GM12878 (cell line): Measurements from ENCODE around the gene HSF5. TPM values are rescaled to one million over a fixed set of nuclear protein-coding genes. Genes with fewer than 3 reads are reported as not detected.

ENCODE experiments used
- ATAC-seq: fragments of 200-7000 bp; cut with Tn5 transposase; 3 replicates; pipeline ENCODE4 v1.9.1; 2020; ENCODE audit warnings: mild to moderate bottlenecking, moderate library complexity
- BruUV-seq: library from RNA; stranded (reverse); fragments of 400-500 nt; replicated peaks from 2 replicates; lab custom pipeline; 2021; lab: Mats Ljungman, UMichigan
- CTCF ChIA-PET: fragments of 300-600 bp; sonication (Branson Sonifier 250); formaldehyde crosslinking; extraction: SDS; loops from one replicate; lab custom pipeline; 2021; ENCODE audit warnings: inconsistent platforms; lab: Yijun Ruan, JAX
- POLR2A ChIA-PET: fragments of 350-600 bp; formaldehyde crosslinking; extraction: SDS; loops from one replicate; lab custom pipeline; 2021; ENCODE audit warnings: inconsistent platforms; lab: Charles Lee
- RAD21 ChIA-PET: fragments of 300-600 bp; sonication (Branson Sonifier 250); formaldehyde crosslinking; loops from one replicate; lab custom pipeline; 2023; ENCODE audit warnings: antibody characterized with exemption; ENCODE audit not compliant: unreplicated experiment; lab: Charles Lee
- SMC1A ChIA-PET: fragments of 300-600 bp; sonication (Branson Sonifier 250); formaldehyde crosslinking; loops from one replicate; lab custom pipeline; 2023; ENCODE audit not compliant: unreplicated experiment, uncharacterized antibody; lab: Charles Lee
- DNase-seq: peaks from one replicate; pipeline ENCODE4 v3.0.0-alpha.2; 2011; ENCODE audit warnings: low read depth, low spot score
- FAIRE-seq: peaks from 3 replicates; lab custom pipeline; 2011; peaks lifted over from hg19 to GRCh38; lab: Jason Lieb, UNC
- H2AFZ ChIP-seq: 2 replicates; pipeline ENCODE4 v1.6.0; 2011; ENCODE audit warnings: low read depth, low read length, control low read depth; ENCODE audit not compliant: control insufficient read depth
- H3K27ac ChIP-seq: 2 replicates; pipeline ENCODE4 v1.5.1; 2011; ENCODE audit warnings: control low read depth; ENCODE audit not compliant: control insufficient read depth, insufficient read depth
- H3K27me3 ChIP-seq, 2 experiments: replicated peaks in 1 of 2; 2 replicates each; pipeline versions ENCODE4 v1.6.0 to v1.6.1; 2011; ENCODE audit warnings: low read length in 1 of 2; ENCODE audit not compliant: control insufficient read depth in 2 of 2, insufficient read depth in 2 of 2
- H3K36me3 ChIP-seq, 2 experiments: 2 replicates each; pipeline ENCODE4 v1.5.1; 2011; ENCODE audit warnings: low read length in 1 of 2; ENCODE audit not compliant: control insufficient read depth in 2 of 2, insufficient read depth in 2 of 2
- H3K4me1 ChIP-seq: 2 replicates; pipeline ENCODE4 v1.6.1; 2011; ENCODE audit warnings: mild to moderate bottlenecking, low read length, moderate library complexity, mixed read lengths; ENCODE audit not compliant: control insufficient read depth, insufficient read depth
- H3K4me2 ChIP-seq: 2 replicates; pipeline ENCODE4 v1.6.0; 2011; ENCODE audit warnings: control low read depth; ENCODE audit not compliant: control insufficient read depth, insufficient read depth
- H3K4me3 ChIP-seq: fragments of 200-600 bp; sonication (generic); 2 replicates; pipeline ENCODE4 v1.5.1; 2016
- H3K79me2 ChIP-seq: 2 replicates; pipeline ENCODE4 v1.6.0; 2011; ENCODE audit warnings: low read length; ENCODE audit not compliant: control insufficient read depth, insufficient read depth
- H3K9ac ChIP-seq: 2 replicates; pipeline ENCODE4 v1.8.0; 2011; ENCODE audit warnings: low read length, control low read depth, mixed read lengths; ENCODE audit not compliant: control insufficient read depth, insufficient read depth
- H3K9me3 ChIP-seq: replicated peaks from 3 replicates; pipeline ENCODE4 v1.5.1; 2011; ENCODE audit warnings: mild to moderate bottlenecking, low read length; ENCODE audit not compliant: control insufficient read depth, insufficient read depth
- H4K20me1 ChIP-seq: 2 replicates; pipeline ENCODE4 v1.6.0; 2011; ENCODE audit not compliant: control insufficient read depth, insufficient read depth
- BCL3 ChIP-seq: IDR thresholded peaks from 2 replicates; pipeline ENCODE4 v1.6.1; 2011; ENCODE audit warnings: borderline replicate concordance, low read depth, mild to moderate bottlenecking, moderate library complexity, low read length; ENCODE audit not compliant: insufficient read depth, poor library complexity, severe bottlenecking
- EP300 ChIP-seq, 2 experiments: fragments of 150-350 bp in 1 of 2; IDR thresholded peaks; 2 replicates each; pipeline ENCODE4 v1.6.1; 2011 to 2012; ENCODE audit warnings: low read depth in 2 of 2, low read length in 2 of 2, borderline replicate concordance in 1 of 2, improper control_type of control experiment in 1 of 2, inconsistent platforms in 1 of 2; ENCODE audit not compliant: control insufficient read depth in 1 of 2
- KLF5 ChIP-seq: fragments of 450-650 bp; IDR thresholded peaks from 2 replicates; pipeline ENCODE4 v1.6.1; 2014; ENCODE audit warnings: mild to moderate bottlenecking; ENCODE audit not compliant: partially characterized antibody
- MXI1 ChIP-seq: fragments of 150-350 bp; IDR thresholded peaks from 2 replicates; pipeline ENCODE4 v1.6.1; 2011; ENCODE audit warnings: low read depth, mild to moderate bottlenecking, inconsistent platforms, low read length, improper control_type of control experiment
- NFYB ChIP-seq: IDR thresholded peaks from 2 replicates; pipeline ENCODE4 v1.6.1; 2011; ENCODE audit warnings: low read depth, mild to moderate bottlenecking, low read length, improper control_type of control experiment, moderate library complexity; ENCODE audit not compliant: insufficient read depth
- PKNOX1 ChIP-seq: fragments of 450-650 bp; IDR thresholded peaks from 2 replicates; pipeline ENCODE4 v1.6.1; 2016; ENCODE audit warnings: mild to moderate bottlenecking
- RFX5 ChIP-seq: IDR thresholded peaks from 2 replicates; pipeline ENCODE4 v1.6.1; 2011; ENCODE audit warnings: low read depth, low read length, improper control_type of control experiment
- SMAD5 ChIP-seq: IDR thresholded peaks from 2 replicates; pipeline ENCODE4 v1.6.1; 2016; ENCODE audit warnings: antibody characterized with exemption, low read depth
- YBX1 ChIP-seq: fragments of 450-650 bp; IDR thresholded peaks from 2 replicates; pipeline ENCODE4 v1.6.1; 2016; ENCODE audit warnings: antibody characterized with exemption
- ZNF217 ChIP-seq: fragments of 450-650 bp; IDR thresholded peaks from 2 replicates; pipeline ENCODE4 v1.6.1; 2017; ENCODE audit warnings: antibody characterized with exemption, mild to moderate bottlenecking
- ZNF384 ChIP-seq: IDR thresholded peaks from 2 replicates; pipeline ENCODE4 v1.6.1; 2012; ENCODE audit warnings: low read depth, mild to moderate bottlenecking, low read length, improper control_type of control experiment, borderline replicate concordance
- WGBS: methylation state at CpG from one replicate; pipeline ENCODE4 v1.1.6; 2016; ENCODE audit warnings: low lambda C conversion rate; ENCODE audit not compliant: insufficient replicate concordance, insufficient coverage; ENCODE audit errors: missing lambda C conversion rate; 5-methylcytosine and 5-hydroxymethylcytosine counted together
- in situ Hi-C: fragments of 300-500 bp; cut with MboI; formaldehyde crosslinking; loops from 9 replicates; pipeline ENCODE4 v1.14.3; 2018; ENCODE audit warnings: mixed read lengths
- intact Hi-C: fragments of 100-400 bp; cut with micrococcal nuclease; formaldehyde crosslinking; loops from one replicate; pipeline ENCODE4 v1.14.2; 2022; ENCODE audit not compliant: unreplicated experiment
- polyA plus RNA-seq, 11 experiments: library from polyadenylated mRNA; depleted of rRNA in 4 of 11; unstranded in 6 of 11; stranded (reverse) in 5 of 11; fragments of >200 nt; fragmentation: Nextera tagmentation in 4 of 11; fragmentation: Illumina TruSeq in 1 of 11; extraction: Ambion mirVana in 4 of 11; extraction: Trizol in 1 of 11; gene quantifications; 1 replicate in 1 of 11; 2 replicates in 10 of 11; pipeline versions ENCODE4 v1.2.1 to v1.2.3, GENCODE V29; 2011 to 2016; ENCODE audit warnings: inconsistent platforms in 2 of 11, missing spikeins in 2 of 11, low read depth in 1 of 11
- total RNA-seq, 4 experiments: library from RNA; depleted of rRNA in 3 of 4; stranded (reverse); fragments of >200 nt in 3 of 4; fragmentation: Illumina TruSeq in 1 of 4; extraction: Trizol in 1 of 4; gene quantifications; 2 replicates each; pipeline versions ENCODE4 v1.2.1 to v1.2.3, GENCODE V29; 2013 to 2021
- TF ChIP-seq, protein P1 (sequence below): IDR thresholded peaks from 2 replicates; pipeline ENCODE4 v1.6.1; 2012; ENCODE audit warnings: improper control_type of control experiment, low read depth, low read length; ENCODE audit not compliant: insufficient replicate concordance
- TF ChIP-seq, protein P2 (sequence below): fragments of 450-650 bp; IDR thresholded peaks from 2 replicates; pipeline ENCODE4 v1.6.1; 2018; ENCODE audit warnings: mild to moderate bottlenecking, low read depth, moderate library complexity; ENCODE audit not compliant: partially characterized antibody

Gene HSF5
- total and polyA plus RNA-seq, 10 of the 15 experiments (the other 5 are each of a cell fraction or from before 2014, with no cell fraction given): 0.02 to 0.18 (median 0.06) TPM; not detected in 4

DNA sequence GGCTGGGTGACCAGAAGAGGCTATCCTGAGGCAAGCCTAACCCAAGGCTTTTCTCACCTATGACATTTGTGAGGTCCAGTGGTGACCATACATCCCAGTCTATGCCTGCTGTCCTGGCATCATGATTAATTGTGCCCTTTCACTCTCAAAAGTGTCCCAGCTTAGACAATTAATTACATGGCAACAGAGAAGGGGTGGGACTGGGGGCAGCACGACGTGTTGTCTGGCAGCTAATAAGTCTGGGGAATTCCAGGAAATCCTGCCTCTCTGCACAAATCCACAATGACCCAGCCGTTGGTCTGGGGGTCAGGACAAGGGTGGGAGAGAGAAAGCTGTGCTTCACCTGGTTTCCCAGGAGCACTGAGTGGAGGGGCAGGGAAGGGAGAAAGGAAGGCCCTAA is 40.2 kb upstream of the HSF5 start:
- no peak overlapping the region for H3K9ac ChIP-seq
- ATAC-seq: no peak
- intact Hi-C loops: no loop called here
- H3K27me3 ChIP-seq: peaks cover 4 to 6% of the 10 kb centered on the region in 2 experiments; a peak in 3 of 4 replicates
- no peaks in the 10 kb centered on the region for H4K20me1 ChIP-seq
- H3K9me3 ChIP-seq: no peaks in the 10 kb centered on the region
- POLR2A ChIA-PET: no interaction called here
- RAD21 ChIA-PET: no interaction called here
- H3K27ac ChIP-seq: no peak overlapping the region
- SMC1A ChIA-PET: interaction anchor here (1.2 to 1.3 kb wide), 2 partner anchors 13 to 52 kb away, joined by 3 to 4 read pairs; no protein-coding TSS in a partner anchor
- DNase-seq: no peak
- CTCF ChIA-PET: interaction anchor here (1.2 to 2.3 kb wide), 3 partner anchors 49 to 476 kb away, joined by 4 to 9 read pairs (median 9); no protein-coding TSS in a partner anchor
- no peaks in the 10 kb centered on the region for H3K79me2 ChIP-seq
- H2AFZ ChIP-seq: no peak overlapping the region
- H3K36me3 ChIP-seq: no peaks in the 10 kb centered on the region
- H3K4me1 ChIP-seq: 0 out of 2 replicates have a peak, but pooled peaks cover 3% of the 10 kb centered on the region
- FAIRE-seq: no peak
- 45% methylated on average over 3 of the region's 3 CpGs for WGBS
- in situ Hi-C loops: no loop called here
- no peak overlapping the region for H3K4me3 ChIP-seq
- H3K4me2 ChIP-seq: no peak overlapping the region
- no TSS peak for BruUV-seq
- no peak for TF ChIP-seq NFYB
- TF ChIP-seq ZNF217: no peak
- no peak for TF ChIP-seq RFX5
- no peak for TF ChIP-seq BCL3
- TF ChIP-seq, protein P1, sequence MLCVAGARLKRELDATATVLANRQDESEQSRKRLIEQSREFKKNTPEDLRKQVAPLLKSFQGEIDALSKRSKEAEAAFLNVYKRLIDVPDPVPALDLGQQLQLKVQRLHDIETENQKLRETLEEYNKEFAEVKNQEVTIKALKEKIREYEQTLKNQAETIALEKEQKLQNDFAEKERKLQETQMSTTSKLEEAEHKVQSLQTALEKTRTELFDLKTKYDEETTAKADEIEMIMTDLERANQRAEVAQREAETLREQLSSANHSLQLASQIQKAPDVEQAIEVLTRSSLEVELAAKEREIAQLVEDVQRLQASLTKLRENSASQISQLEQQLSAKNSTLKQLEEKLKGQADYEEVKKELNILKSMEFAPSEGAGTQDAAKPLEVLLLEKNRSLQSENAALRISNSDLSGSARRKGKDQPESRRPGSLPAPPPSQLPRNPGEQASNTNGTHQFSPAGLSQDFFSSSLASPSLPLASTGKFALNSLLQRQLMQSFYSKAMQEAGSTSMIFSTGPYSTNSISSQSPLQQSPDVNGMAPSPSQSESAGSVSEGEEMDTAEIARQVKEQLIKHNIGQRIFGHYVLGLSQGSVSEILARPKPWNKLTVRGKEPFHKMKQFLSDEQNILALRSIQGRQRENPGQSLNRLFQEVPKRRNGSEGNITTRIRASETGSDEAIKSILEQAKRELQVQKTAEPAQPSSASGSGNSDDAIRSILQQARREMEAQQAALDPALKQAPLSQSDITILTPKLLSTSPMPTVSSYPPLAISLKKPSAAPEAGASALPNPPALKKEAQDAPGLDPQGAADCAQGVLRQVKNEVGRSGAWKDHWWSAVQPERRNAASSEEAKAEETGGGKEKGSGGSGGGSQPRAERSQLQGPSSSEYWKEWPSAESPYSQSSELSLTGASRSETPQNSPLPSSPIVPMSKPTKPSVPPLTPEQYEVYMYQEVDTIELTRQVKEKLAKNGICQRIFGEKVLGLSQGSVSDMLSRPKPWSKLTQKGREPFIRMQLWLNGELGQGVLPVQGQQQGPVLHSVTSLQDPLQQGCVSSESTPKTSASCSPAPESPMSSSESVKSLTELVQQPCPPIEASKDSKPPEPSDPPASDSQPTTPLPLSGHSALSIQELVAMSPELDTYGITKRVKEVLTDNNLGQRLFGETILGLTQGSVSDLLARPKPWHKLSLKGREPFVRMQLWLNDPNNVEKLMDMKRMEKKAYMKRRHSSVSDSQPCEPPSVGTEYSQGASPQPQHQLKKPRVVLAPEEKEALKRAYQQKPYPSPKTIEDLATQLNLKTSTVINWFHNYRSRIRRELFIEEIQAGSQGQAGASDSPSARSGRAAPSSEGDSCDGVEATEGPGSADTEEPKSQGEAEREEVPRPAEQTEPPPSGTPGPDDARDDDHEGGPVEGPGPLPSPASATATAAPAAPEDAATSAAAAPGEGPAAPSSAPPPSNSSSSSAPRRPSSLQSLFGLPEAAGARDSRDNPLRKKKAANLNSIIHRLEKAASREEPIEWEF: no peak
- no peak for TF ChIP-seq KLF5
- TF ChIP-seq PKNOX1: no peak
- no peak for TF ChIP-seq EP300 (IDR thresholded peaks at IDR 0.05; ENCODE audit: borderline replicate concordance in 1 of 2, control insufficient read depth in 1 of 2, low read depth in 2 of 2, low read length in 2 of 2)
- TF ChIP-seq ZNF384: no peak
- no peak for TF ChIP-seq YBX1
- TF ChIP-seq, protein P2, sequence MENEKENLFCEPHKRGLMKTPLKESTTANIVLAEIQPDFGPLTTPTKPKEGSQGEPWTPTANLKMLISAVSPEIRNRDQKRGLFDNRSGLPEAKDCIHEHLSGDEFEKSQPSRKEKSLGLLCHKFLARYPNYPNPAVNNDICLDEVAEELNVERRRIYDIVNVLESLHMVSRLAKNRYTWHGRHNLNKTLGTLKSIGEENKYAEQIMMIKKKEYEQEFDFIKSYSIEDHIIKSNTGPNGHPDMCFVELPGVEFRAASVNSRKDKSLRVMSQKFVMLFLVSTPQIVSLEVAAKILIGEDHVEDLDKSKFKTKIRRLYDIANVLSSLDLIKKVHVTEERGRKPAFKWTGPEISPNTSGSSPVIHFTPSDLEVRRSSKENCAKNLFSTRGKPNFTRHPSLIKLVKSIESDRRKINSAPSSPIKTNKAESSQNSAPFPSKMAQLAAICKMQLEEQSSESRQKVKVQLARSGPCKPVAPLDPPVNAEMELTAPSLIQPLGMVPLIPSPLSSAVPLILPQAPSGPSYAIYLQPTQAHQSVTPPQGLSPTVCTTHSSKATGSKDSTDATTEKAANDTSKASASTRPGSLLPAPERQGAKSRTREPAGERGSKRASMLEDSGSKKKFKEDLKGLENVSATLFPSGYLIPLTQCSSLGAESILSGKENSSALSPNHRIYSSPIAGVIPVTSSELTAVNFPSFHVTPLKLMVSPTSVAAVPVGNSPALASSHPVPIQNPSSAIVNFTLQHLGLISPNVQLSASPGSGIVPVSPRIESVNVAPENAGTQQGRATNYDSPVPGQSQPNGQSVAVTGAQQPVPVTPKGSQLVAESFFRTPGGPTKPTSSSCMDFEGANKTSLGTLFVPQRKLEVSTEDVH: no peak
- no peak for TF ChIP-seq SMAD5
- no peak for TF ChIP-seq MXI1
